Kidney epithelial cell (primary cell): ENCODE measurements around the gene RHBDF2. TPM values are rescaled to one million over a fixed set of nuclear protein-coding genes. Genes with fewer than 3 reads are reported as not detected.

Source experiments
- DNase-seq: peaks from one replicate; pipeline ENCODE4 v3.0.0-alpha.2; 2010; ENCODE audit warnings: low read depth
- H3K27me3 ChIP-seq: 2 replicates; pipeline ENCODE4 v1.6.0; 2011; ENCODE audit warnings: low read length; ENCODE audit not compliant: control insufficient read depth, insufficient read depth
- H3K36me3 ChIP-seq: 2 replicates; pipeline ENCODE4 v1.5.1; 2011; ENCODE audit warnings: low read length; ENCODE audit not compliant: control insufficient read depth, insufficient read depth
- H3K4me3 ChIP-seq: 2 replicates; pipeline ENCODE4 v1.5.1; 2011; ENCODE audit warnings: low read depth, mild to moderate bottlenecking, control low read depth, low read length
- total RNA-seq: library from RNA; depleted of rRNA; stranded (reverse); fragments of >200 nt; gene quantifications from 2 replicates; pipeline ENCODE4 v1.2.3, GENCODE V29; 2015
- TF ChIP-seq, protein P1 (sequence below): IDR thresholded peaks from 2 replicates; pipeline ENCODE4 v1.5.1; 2011; ENCODE audit warnings: mild to moderate bottlenecking, moderate library complexity, low read length, control low read depth, inconsistent platforms; ENCODE audit not compliant: insufficient read depth, poor library complexity, severe bottlenecking

RHBDF2 gene
- total RNA-seq, 1 donor from 2014 or later: 101 TPM

DNA sequence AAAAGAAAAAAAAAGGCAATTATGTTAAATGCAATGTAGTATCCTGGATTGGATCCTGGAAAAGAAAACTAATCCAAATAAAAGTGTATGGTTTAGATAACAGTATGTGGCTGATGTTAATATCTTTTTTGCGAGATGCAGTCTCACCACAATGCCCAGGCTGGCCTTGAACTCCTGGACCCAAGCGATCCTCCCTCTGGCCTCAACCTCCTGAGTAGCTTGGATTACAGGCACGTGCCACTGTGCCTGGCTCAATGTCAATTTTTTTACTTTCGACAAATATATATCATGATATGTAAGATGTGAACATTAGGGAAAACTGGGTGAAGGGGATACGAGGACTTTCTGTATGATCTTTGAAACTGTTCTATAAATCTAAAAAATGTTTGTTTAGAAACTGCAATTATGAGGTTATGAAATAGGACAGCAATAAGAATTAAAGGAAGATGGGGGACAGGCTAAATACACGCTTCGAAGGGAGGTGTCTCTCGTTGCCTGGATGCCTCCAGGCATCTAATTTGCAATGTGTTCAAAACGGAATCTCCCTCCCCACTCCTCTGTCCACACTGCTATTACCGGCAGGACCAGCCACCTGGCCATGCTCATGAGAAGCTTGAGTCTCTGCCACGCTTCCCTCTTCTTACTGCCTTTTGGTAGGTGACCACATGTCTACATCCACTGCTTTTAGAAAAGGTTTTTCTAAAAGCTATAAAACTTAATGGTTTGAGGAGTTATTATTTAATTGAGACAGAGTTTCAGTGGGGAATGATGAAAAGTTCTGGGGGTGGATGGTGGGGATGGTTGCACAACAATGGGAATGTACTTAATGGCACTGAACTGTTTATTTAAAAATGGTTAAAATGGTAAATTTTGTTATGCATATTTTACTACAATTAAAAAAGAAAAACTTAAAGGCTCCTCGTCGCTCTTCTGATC, 63.5 kb downstream of the RHBDF2 start:
- DNase-seq: no peak
- Histone ChIP-seq H3K36me3 (no peaks in the 10 kb centered on the region), H3K27me3 (no peaks in the 10 kb centered on the region), H3K4me3 (no peak overlapping the region)
- TF ChIP-seq, protein P1, sequence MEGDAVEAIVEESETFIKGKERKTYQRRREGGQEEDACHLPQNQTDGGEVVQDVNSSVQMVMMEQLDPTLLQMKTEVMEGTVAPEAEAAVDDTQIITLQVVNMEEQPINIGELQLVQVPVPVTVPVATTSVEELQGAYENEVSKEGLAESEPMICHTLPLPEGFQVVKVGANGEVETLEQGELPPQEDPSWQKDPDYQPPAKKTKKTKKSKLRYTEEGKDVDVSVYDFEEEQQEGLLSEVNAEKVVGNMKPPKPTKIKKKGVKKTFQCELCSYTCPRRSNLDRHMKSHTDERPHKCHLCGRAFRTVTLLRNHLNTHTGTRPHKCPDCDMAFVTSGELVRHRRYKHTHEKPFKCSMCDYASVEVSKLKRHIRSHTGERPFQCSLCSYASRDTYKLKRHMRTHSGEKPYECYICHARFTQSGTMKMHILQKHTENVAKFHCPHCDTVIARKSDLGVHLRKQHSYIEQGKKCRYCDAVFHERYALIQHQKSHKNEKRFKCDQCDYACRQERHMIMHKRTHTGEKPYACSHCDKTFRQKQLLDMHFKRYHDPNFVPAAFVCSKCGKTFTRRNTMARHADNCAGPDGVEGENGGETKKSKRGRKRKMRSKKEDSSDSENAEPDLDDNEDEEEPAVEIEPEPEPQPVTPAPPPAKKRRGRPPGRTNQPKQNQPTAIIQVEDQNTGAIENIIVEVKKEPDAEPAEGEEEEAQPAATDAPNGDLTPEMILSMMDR: no peak

DNA sequence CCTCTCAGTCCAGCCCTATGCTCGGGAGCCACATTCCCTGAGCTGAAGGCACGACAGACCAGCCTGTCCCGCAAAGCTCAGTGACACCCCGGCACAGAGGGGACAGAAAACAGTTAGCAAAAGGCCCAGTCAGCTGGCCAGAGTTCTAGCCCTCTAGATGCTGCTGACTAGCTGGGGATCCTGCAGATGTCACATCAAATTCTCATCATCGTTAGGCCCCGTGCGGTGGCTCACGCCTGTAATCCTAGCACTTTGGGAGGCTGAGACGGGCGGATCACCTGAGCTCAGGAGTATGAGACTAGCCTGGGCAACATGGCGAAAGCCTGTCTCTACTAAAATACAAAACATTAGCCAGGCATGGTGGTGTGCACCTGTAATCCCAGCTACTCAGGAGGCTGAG, 65.5 kb downstream of the RHBDF2 start:
- no peaks in the 10 kb centered on the region for H3K27me3 ChIP-seq
- H3K4me3 ChIP-seq: no peak overlapping the region
- TF ChIP-seq, protein P1: no peak
- no peaks in the 10 kb centered on the region for H3K36me3 ChIP-seq
- no peak for DNase-seq

DNA sequence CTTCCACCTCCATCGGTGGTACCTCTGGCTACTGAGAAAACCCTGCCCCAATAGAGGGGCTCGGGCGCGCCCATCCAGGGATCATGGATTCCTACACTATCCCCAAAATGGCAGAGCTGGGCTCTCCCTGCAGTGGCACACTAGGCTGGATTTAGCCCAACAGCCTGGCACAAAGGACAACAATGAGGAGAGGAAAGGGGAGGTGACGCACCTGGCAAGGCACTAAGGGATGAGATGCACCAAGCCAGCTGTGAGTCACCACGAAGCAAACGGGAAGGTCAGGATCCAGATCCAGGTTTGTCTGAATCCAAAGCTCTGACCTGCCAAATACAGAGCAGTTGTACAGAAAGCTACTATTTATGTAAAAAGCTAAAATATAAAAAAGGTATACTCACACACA, 66.4 kb downstream of the RHBDF2 start:
- no peaks in the 10 kb centered on the region for H3K36me3 ChIP-seq
- H3K27me3 ChIP-seq: no peaks in the 10 kb centered on the region
- TF ChIP-seq, protein P1: no peak
- no peak overlapping the region for H3K4me3 ChIP-seq
- no peak for DNase-seq

DNA sequence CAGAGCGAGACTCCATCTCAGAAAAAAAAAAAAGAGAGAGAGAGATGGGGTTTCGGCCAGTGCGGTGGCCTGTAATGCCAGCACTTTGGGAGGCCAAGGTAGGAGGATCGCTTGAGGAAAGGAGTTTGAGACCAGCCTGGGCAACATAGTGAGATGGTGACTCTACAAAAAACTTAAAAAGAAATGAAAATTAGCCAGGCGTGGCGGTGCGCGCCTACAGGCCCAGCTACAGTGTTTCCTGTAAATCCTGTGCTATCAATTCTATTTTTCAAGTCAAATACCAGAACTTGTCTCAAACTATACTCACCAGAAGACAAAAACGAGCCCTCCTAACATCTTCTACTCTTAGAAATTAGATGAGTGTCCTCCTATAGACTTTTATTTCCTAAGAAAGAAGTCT, 67.5 kb downstream of the RHBDF2 start:
- Histone ChIP-seq H3K27me3 (no peaks in the 10 kb centered on the region), H3K4me3 (no peak overlapping the region), H3K36me3 (no peaks in the 10 kb centered on the region)
- TF ChIP-seq, protein P1: no peak
- DNase-seq: no peak

DNA sequence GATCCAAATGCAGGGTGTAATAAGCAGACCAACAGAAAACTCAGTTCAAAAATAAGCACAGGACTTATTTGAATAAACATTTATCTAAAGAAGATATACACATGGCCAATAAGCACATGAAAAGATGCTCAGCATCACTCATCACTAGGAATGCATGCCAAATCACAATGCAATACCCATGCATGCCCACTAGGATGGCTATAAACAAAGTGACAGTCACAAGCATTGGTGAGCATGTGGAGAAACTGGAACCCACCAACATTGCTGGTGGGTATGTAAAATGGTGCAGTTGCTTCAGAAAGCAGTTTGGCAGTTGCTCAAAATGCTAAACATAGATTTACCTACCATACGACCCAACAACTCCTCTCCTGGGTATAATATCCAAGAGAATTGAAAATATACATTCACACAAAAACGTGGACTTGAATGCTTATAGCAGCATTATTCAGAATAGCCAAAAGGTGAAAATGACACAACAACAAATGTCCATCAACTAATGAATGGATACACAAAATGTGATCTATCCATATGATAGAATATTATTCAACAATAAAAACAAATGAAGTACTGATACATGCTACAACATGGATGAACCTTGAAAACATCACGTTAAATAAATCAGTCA, 68.4 kb downstream of the RHBDF2 start:
- Histone ChIP-seq H3K4me3 (no peak overlapping the region), H3K36me3 (no peaks in the 10 kb centered on the region), H3K27me3 (no peaks in the 10 kb centered on the region)
- TF ChIP-seq, protein P1: peak; percentile 41
- no peak for DNase-seq
